Testis (tissue), 3 donors: ENCODE results near the gene ZNF438. TPM values are rescaled to one million over a fixed set of nuclear protein-coding genes. Genes with fewer than 3 reads are reported as not detected.

Experiments used
- DNase-seq: peaks from one replicate; pipeline ENCODE4 v3.0.0-alpha.2; 2019
- H3K27ac ChIP-seq, 2 donors: fragments of 200-600 bp; sonication (generic); one replicate each; pipeline ENCODE4 v1.5.1; 2019
- H3K27me3 ChIP-seq: fragments of 200-600 bp; sonication (generic); one replicate; pipeline ENCODE4 v1.5.1; 2019
- H3K36me3 ChIP-seq: fragments of 200-600 bp; sonication (generic); one replicate; pipeline ENCODE4 v1.5.1; 2017; ENCODE audit warnings: low read depth; ENCODE audit errors: missing control alignments
- H3K4me1 ChIP-seq: fragments of 200-600 bp; sonication (generic); one replicate; pipeline ENCODE4 v1.5.1; 2019
- H3K4me3 ChIP-seq, 2 donors: fragments of 200-600 bp; sonication (generic); one replicate each; pipeline ENCODE4 v1.5.1; 2017 to 2019
- H3K9me3 ChIP-seq: fragments of 200-600 bp; sonication (generic); one replicate; pipeline ENCODE4 v1.5.1; 2017
- CTCF ChIP-seq, 3 experiments: fragments of 450-650 bp in 2 of 3; fragments of 200-600 bp in 1 of 3; sonication (generic) in 1 of 3; IDR thresholded peaks; one replicate each; pipeline ENCODE4 v1.5.1; 2016 to 2019; ENCODE audit warnings: antibody characterized with exemption in 3 of 3, mild to moderate bottlenecking in 2 of 3, moderate library complexity in 1 of 3
- POLR2A ChIP-seq: fragments of 450-650 bp; IDR thresholded peaks from one replicate; pipeline ENCODE4 v1.6.1; 2017; ENCODE audit warnings: antibody characterized with exemption, mild to moderate bottlenecking, moderate library complexity
- WGBS, 2 donors: methylation state at CpG; one replicate each; pipeline ENCODE4 v1.1.5; 2018; 5-methylcytosine and 5-hydroxymethylcytosine counted together
- intact Hi-C: fragments of 100-400 bp; cut with DNase I; formaldehyde crosslinking; loops from one replicate; pipeline ENCODE4 v1.15.1; 2023; ENCODE audit warnings: low total_unique reads
- polyA plus RNA-seq: library from polyadenylated mRNA; stranded (reverse); fragments of 350-450 nt; fragmentation: Illumina TruSeq; extraction: RNeasy Lipid Tissue Mini Kit (QIAGEN cat#74804); gene quantifications from one replicate; pipeline ENCODE4 v1.2.3, GENCODE V29; 2014; ENCODE audit warnings: low read depth, low replicate concordance; ENCODE audit not compliant: insufficient read depth
- total RNA-seq, 2 donors: library from RNA; depleted of rRNA; stranded (reverse); fragments of >200 nt; gene quantifications; one replicate each; pipeline ENCODE4 v1.2.3, GENCODE V29; 2016

ZNF438 gene
- total and polyA plus RNA-seq, 3 donors from 2014 or later = 15.3 to 17.8 (median 16.2) TPM

GRCh38 chr10:30999070-30999712 lies 32.5 kb downstream of the ZNF438 start:
- TF ChIP-seq CTCF (IDR thresholded peaks at IDR 0.05) (no peak), POLR2A (no peak)
- Histone ChIP-seq H3K27ac (no peak overlapping the region), H3K4me1 (no peaks in the 10 kb centered on the region), H3K27me3 (no peaks in the 10 kb centered on the region), H3K4me3 (no peak overlapping the region), H3K9me3 (no peaks in the 10 kb centered on the region), H3K36me3 (no peaks in the 10 kb centered on the region)
- WGBS, 2 donors = 76 to 79% methylated on average over 3 of the region's 3 CpGs
- no peak for DNase-seq
- intact Hi-C loops = no loop called here

GRCh38 chr10:30997536-30998235 lies 34.0 kb downstream of the ZNF438 start:
- intact Hi-C loops = no loop called here
- no peak overlapping the region for H3K27ac ChIP-seq
- H3K9me3 ChIP-seq = no peaks in the 10 kb centered on the region
- no peaks in the 10 kb centered on the region for H3K36me3 ChIP-seq
- H3K27me3 ChIP-seq = no peaks in the 10 kb centered on the region
- no peak for TF ChIP-seq CTCF (IDR thresholded peaks at IDR 0.05)
- TF ChIP-seq POLR2A = no peak
- DNase-seq = no peak
- H3K4me3 ChIP-seq = no peak overlapping the region
- 91 to 94% methylated on average over 3 of the region's 3 CpGs for WGBS, 2 donors
- peaks cover 6% of the 10 kb centered on the region for H3K4me1 ChIP-seq

- no peak for DNase-seq
- H3K4me3 ChIP-seq = no peak overlapping the region
- peaks cover 11% of the 10 kb centered on the region for H3K4me1 ChIP-seq
- no peaks in the 10 kb centered on the region for H3K36me3 ChIP-seq
- no peak for TF ChIP-seq POLR2A
- no peak for TF ChIP-seq CTCF (IDR thresholded peaks at IDR 0.05)
- H3K27ac ChIP-seq = no peak overlapping the region
- intact Hi-C loops = no loop called here
- no peaks in the 10 kb centered on the region for H3K27me3 ChIP-seq
- H3K9me3 ChIP-seq = no peaks in the 10 kb centered on the region
Measured at GRCh38 chr10:30996481-30997005, 35.1 kb downstream of the ZNF438 start.

GRCh38 chr10:30995081-30995770 lies 36.4 kb downstream of the ZNF438 start:
- Histone ChIP-seq H3K36me3 (no peaks in the 10 kb centered on the region), H3K4me1 (peaks cover 15% of the 10 kb centered on the region), H3K4me3 (no peak overlapping the region), H3K27ac (no peak overlapping the region), H3K27me3 (no peaks in the 10 kb centered on the region), H3K9me3 (no peaks in the 10 kb centered on the region)
- WGBS, 2 donors = 86 to 93% methylated on average over 3 of the region's 3 CpGs
- TF ChIP-seq CTCF (IDR thresholded peaks at IDR 0.05) (no peak), POLR2A (no peak)
- intact Hi-C loops = no loop called here
- no peak for DNase-seq
